K562 (cell line): ENCODE results near the gene CKLF. TPM values are rescaled to one million over a fixed set of nuclear protein-coding genes. Genes with fewer than 3 reads are reported as not detected.
A peak's percentile ranks its signal among the peaks of the same experiment; 100 is the strongest.

Experiments
- ATAC-seq: fragments of 200-7000 bp; cut with Tn5 transposase; 3 replicates; pipeline ENCODE4 v1.9.1; 2020; ENCODE audit warnings: moderate library complexity
- BruUV-seq: library from RNA; stranded (reverse); fragments of 400-500 nt; replicated peaks from 2 replicates; lab custom pipeline; 2021; lab: Mats Ljungman, UMichigan
- CTCF ChIA-PET: fragments of 300-600 bp; formaldehyde crosslinking; extraction: SDS; loops from one replicate; lab custom pipeline; 2021; ENCODE audit warnings: low intra/inter-chr PET ratio; lab: Yijun Ruan, JAX
- POLR2A ChIA-PET: fragments of 300-600, 350-650 bp; sonication (Branson Sonifier 250); formaldehyde crosslinking; extraction: SDS; loops from one replicate; lab custom pipeline; 2021; ENCODE audit warnings: antibody characterized with exemption, inconsistent platforms; lab: Yijun Ruan, JAX
- DNase-seq, 4 experiments: peaks; one replicate each; pipeline versions ENCODE4 v3.0.0 to v3.0.0-alpha.2; 2011 to 2018; ENCODE audit warnings: low spot score in 3 of 4, mixed read lengths in 3 of 4; ENCODE audit errors: extremely low read depth in 1 of 4
- FAIRE-seq: peaks from 2 replicates; lab custom pipeline; 2011; peaks lifted over from hg19 to GRCh38; lab: Jason Lieb, UNC
- H2AFZ ChIP-seq: 2 replicates; pipeline ENCODE4 v1.6.0; 2011; ENCODE audit warnings: low read depth, low read length, control low read depth, inconsistent platforms
- H3K27ac ChIP-seq: fragments of 200-600 bp; 3 replicates; pipeline ENCODE4 v1.8.0; 2011; ENCODE audit warnings: low read depth, mild to moderate bottlenecking, control low read depth, inconsistent platforms, low read length, moderate library complexity, mixed read lengths; ENCODE audit errors: extremely low read depth
- H3K27me3 ChIP-seq, 2 experiments: fragments of 300-600 bp in 1 of 2; 2 replicates in 1 of 2; 3 replicates in 1 of 2; pipeline versions ENCODE4 v1.6.0 to v1.8.0; 2011; ENCODE audit warnings: inconsistent platforms in 2 of 2, low read length in 2 of 2, mild to moderate bottlenecking in 1 of 2, mixed read lengths in 1 of 2, moderate library complexity in 1 of 2; ENCODE audit not compliant: control insufficient read depth in 2 of 2, insufficient read depth in 2 of 2
- H3K36me3 ChIP-seq: fragments of 300-600 bp; 3 replicates; pipeline ENCODE4 v1.8.0; 2011; ENCODE audit warnings: mild to moderate bottlenecking, low read length, inconsistent platforms; ENCODE audit not compliant: control insufficient read depth, insufficient read depth
- H3K4me1 ChIP-seq, 2 experiments: fragments of 200-600 bp in 1 of 2; replicated peaks in 1 of 2; 2 replicates in 1 of 2; 3 replicates in 1 of 2; pipeline versions ENCODE4 v1.5.1 to v1.8.0; 2011; ENCODE audit warnings: inconsistent platforms in 2 of 2, low read length in 2 of 2, mild to moderate bottlenecking in 1 of 2, mixed read lengths in 1 of 2, moderate library complexity in 1 of 2; ENCODE audit not compliant: control insufficient read depth in 2 of 2, insufficient read depth in 2 of 2
- H3K4me2 ChIP-seq: 2 replicates; pipeline ENCODE4 v1.6.1; 2011; ENCODE audit warnings: low read length, control low read depth, inconsistent platforms, mixed read lengths; ENCODE audit not compliant: insufficient read depth
- H3K4me3 ChIP-seq: fragments of 200-600 bp; sonication (generic), shearing (Covaris generic); 2 replicates; pipeline ENCODE4 v1.5.1; 2016; ENCODE audit warnings: control low read depth, inconsistent platforms
- H3K79me2 ChIP-seq: fragments of 200-600 bp; 3 replicates; pipeline ENCODE4 v1.8.0; 2011; ENCODE audit warnings: low read length, inconsistent platforms; ENCODE audit not compliant: control insufficient read depth, insufficient read depth
- H3K9ac ChIP-seq, 2 experiments: 2 replicates each; pipeline versions ENCODE4 v1.6.0 to v1.6.1; 2011; ENCODE audit warnings: low read depth in 2 of 2, low read length in 2 of 2, control low read depth in 1 of 2, inconsistent platforms in 1 of 2, mild to moderate bottlenecking in 1 of 2, mixed read lengths in 1 of 2; ENCODE audit not compliant: insufficient read depth in 1 of 2
- H3K9me1 ChIP-seq: one replicate; pipeline ENCODE4 v1.6.0; 2011; ENCODE audit warnings: inconsistent platforms, mild to moderate bottlenecking, low read length, moderate library complexity; ENCODE audit not compliant: control insufficient read depth, insufficient read depth
- H3K9me3 ChIP-seq: replicated peaks from 2 replicates; pipeline ENCODE4 v1.5.1; 2011; ENCODE audit warnings: low read depth, low read length, inconsistent platforms; ENCODE audit not compliant: control insufficient read depth, insufficient read depth
- H4K20me1 ChIP-seq: replicated peaks from 2 replicates; pipeline ENCODE4 v1.6.1; 2011; ENCODE audit warnings: low read length, inconsistent platforms, mixed read lengths; ENCODE audit not compliant: control insufficient read depth, insufficient read depth
- FUS ChIP-seq: fragments of 200-400 bp; formaldehyde crosslinking; optimal IDR thresholded peaks from 2 replicates; pipeline ENCODE3; 2017; ENCODE audit warnings: low read depth, low read length
- HLTF ChIP-seq: fragments of 450-650 bp; IDR thresholded peaks from 2 replicates; pipeline ENCODE4 v1.6.1; 2016
- ILK ChIP-seq: fragments of 450-650 bp; IDR thresholded peaks from 2 replicates; pipeline ENCODE4 v1.6.1; 2016; ENCODE audit warnings: missing genetic modification characterization, low read depth, mild to moderate bottlenecking, missing compliant biosample characterization, moderate library complexity, borderline replicate concordance
- MCM5 ChIP-seq: fragments of 450-650 bp; IDR thresholded peaks from 2 replicates; pipeline ENCODE4 v1.6.1; 2016; ENCODE audit warnings: low read depth
- NEUROD1 ChIP-seq: fragments of 150-350 bp; IDR thresholded peaks from 2 replicates; pipeline ENCODE4 v1.6.1; 2014; ENCODE audit warnings: borderline replicate concordance, low read length, low read depth; ENCODE audit not compliant: partially characterized antibody
- NFIC ChIP-seq: fragments of 450-650 bp; IDR thresholded peaks from 2 replicates; pipeline ENCODE4 v1.6.1; 2017; ENCODE audit warnings: mild to moderate bottlenecking, inconsistent platforms
- PHB2 ChIP-seq: fragments of 450-650 bp; IDR thresholded peaks from 2 replicates; pipeline ENCODE4 v1.6.1; 2017; ENCODE audit warnings: low read depth
- POLR2H ChIP-seq: IDR thresholded peaks from 2 replicates; pipeline ENCODE4 v1.6.1; 2016; ENCODE audit warnings: missing genetic modification characterization, low read depth, mild to moderate bottlenecking, control low read depth, missing compliant biosample characterization, moderate library complexity
- SPI1 ChIP-seq: IDR thresholded peaks from 2 replicates; pipeline ENCODE4 v1.6.1; 2011; ENCODE audit warnings: low read depth, low read length, control low read depth, borderline replicate concordance
- STAG1 ChIP-seq: sonication (generic); formaldehyde crosslinking; IDR thresholded peaks from 2 replicates; pipeline ENCODE4 v1.5.0; 2020; ENCODE audit warnings: missing genetic modification reagents, borderline replicate concordance
- TOE1 ChIP-seq, 2 experiments: fragments of 450-650 bp in 1 of 2; sonication (generic) in 1 of 2; formaldehyde crosslinking in 1 of 2; IDR thresholded peaks; 2 replicates each; pipeline versions ENCODE4 v1.7.1 to v1.8.0; 2016 to 2022; ENCODE audit warnings: borderline replicate concordance in 2 of 2, mild to moderate bottlenecking in 2 of 2, antibody characterized with exemption in 1 of 2, inconsistent platforms in 1 of 2, low read depth in 1 of 2, missing genetic modification reagents in 1 of 2, moderate library complexity in 1 of 2
- XRCC5 ChIP-seq: fragments of 200-400 bp; formaldehyde crosslinking; IDR thresholded peaks from 2 replicates; pipeline ENCODE4 v1.6.1; 2017; ENCODE audit warnings: low read depth, mild to moderate bottlenecking, low read length
- YY1 ChIP-seq, 3 experiments: IDR thresholded peaks; 2 replicates each; pipeline ENCODE4 v1.6.1; 2011; ENCODE audit warnings: low read length in 2 of 3, mild to moderate bottlenecking in 2 of 3, moderate library complexity in 2 of 3, borderline replicate concordance in 1 of 3, control low read depth in 1 of 3, low read depth in 1 of 3; ENCODE audit not compliant: insufficient read depth in 3 of 3, insufficient replicate concordance in 2 of 3, control insufficient read depth in 1 of 3, insufficient read length in 1 of 3; ENCODE audit errors: extremely low read depth in 1 of 3
- ZBTB7A ChIP-seq: IDR thresholded peaks from 2 replicates; pipeline ENCODE4 v1.6.1; 2011; ENCODE audit warnings: low read depth, mild to moderate bottlenecking, low read length, moderate library complexity, borderline replicate concordance; ENCODE audit not compliant: control insufficient read depth
- ZC3H8 ChIP-seq: fragments of 450-650 bp; IDR thresholded peaks from 2 replicates; pipeline ENCODE4 v1.6.1; 2017
- ZNF12 ChIP-seq: sonication (generic); formaldehyde crosslinking; IDR thresholded peaks from 2 replicates; pipeline ENCODE4 v1.4.0; 2020; ENCODE audit warnings: mild to moderate bottlenecking, missing genetic modification reagents
- ZNF561 ChIP-seq: fragments of 450-650 bp; formaldehyde crosslinking; conservative IDR thresholded peaks from 2 replicates; pipeline ENCODE4 v1.4.0; 2020; ENCODE audit warnings: mild to moderate bottlenecking, moderate library complexity
- ZNF830 ChIP-seq: fragments of 250-450 bp; sonication (Bioruptor Pico); IDR thresholded peaks from 2 replicates; pipeline ENCODE4 v1.5.0; 2021; ENCODE audit warnings: mild to moderate bottlenecking
- WGBS: fragments of 100-300 bp; shearing (Covaris generic); methylation state at CpG from one replicate; pipeline ENCODE4 v1.1.6; 2016; ENCODE audit warnings: low coverage, mixed read lengths; ENCODE audit not compliant: insufficient coverage; ENCODE audit errors: missing lambda C conversion rate; 5-methylcytosine and 5-hydroxymethylcytosine counted together
- in situ Hi-C: fragments of 300-500 bp; cut with MboI; formaldehyde crosslinking; loops from 4 replicates; pipeline ENCODE4 v1.15.0; 2018; ENCODE audit warnings: inconsistent platforms, mixed read lengths
- intact Hi-C: fragments of 100-400 bp; cut with micrococcal nuclease; formaldehyde crosslinking; loops from 2 replicates; pipeline ENCODE4 v1.14.2; 2022
- polyA plus RNA-seq, 8 experiments: library from polyadenylated mRNA; depleted of rRNA in 4 of 8; stranded (reverse) in 5 of 8; unstranded in 3 of 8; fragments of >200 nt; fragmentation: Nextera tagmentation in 2 of 8; fragmentation: Illumina TruSeq in 1 of 8; extraction: Ambion mirVana in 2 of 8; extraction: Trizol in 1 of 8; gene quantifications; 2 replicates each; pipeline versions ENCODE4 v1.2.1 to v1.2.3, GENCODE V29; 2011 to 2014; ENCODE audit warnings: inconsistent platforms in 1 of 8, missing spikeins in 1 of 8
- total RNA-seq, 7 experiments: library from RNA; depleted of rRNA in 6 of 7; stranded (reverse); fragments of >200 nt in 6 of 7; fragmentation: Illumina TruSeq in 2 of 7; extraction: Trizol in 2 of 7; gene quantifications; 2 replicates each; pipeline versions ENCODE4 v1.2.1 to v1.2.3, GENCODE V29; 2011 to 2021; ENCODE audit warnings: low replicate concordance in 1 of 7

CKLF gene
- total and polyA plus RNA-seq, 9 of the 15 experiments (the other 6 are each of a cell fraction or from before 2014, with no cell fraction given): 84.8 to 322 (median 118) TPM

- TF ChIP-seq TOE1 (IDR thresholded peaks at IDR 0.05; ENCODE audit: borderline replicate concordance): no peak
- no peak for TF ChIP-seq TOE1 (CRISPR knock-in tag; IDR thresholded peaks at IDR 0.05; ENCODE audit: borderline replicate concordance, low read depth)
- no peak for TF ChIP-seq HLTF
- no peak for TF ChIP-seq NFIC
- TF ChIP-seq ZNF561 (CRISPR knock-in tag): no peak
- no peak for TF ChIP-seq NEUROD1
- peak; percentile 73 for TF ChIP-seq SPI1
- TF ChIP-seq ZNF830 (CRISPR knock-in tag): no peak
These were observed 53.8 kb downstream of the CKLF start (continued) for GRCh38 chr16:66605979-66606751.

- Histone ChIP-seq H4K20me1 (peaks cover 4% of the 10 kb centered on the region; the same call in 1 of the 2 replicates), H3K4me3 (no peak overlapping the region), H3K27ac (peak overlapping the region; percentile 33), H3K4me2 (no peak overlapping the region), H3K79me2 (peaks cover 17% of the 10 kb centered on the region), H2AFZ (peak overlapping the region; percentile 54), H3K9me1 (no peaks in the 10 kb centered on the region), H3K9me3 (no peaks in the 10 kb centered on the region), H3K4me1 (peaks cover 24 to 51% of the 10 kb centered on the region in 2 experiments), H3K36me3 (peaks cover 62% of the 10 kb centered on the region; the same call in 2 of the 3 replicates), H3K27me3 (no peaks in the 10 kb centered on the region), H3K9ac (peak overlapping the region; percentile 2 to 11; a peak in 3 of 4 replicates)
- DNase-seq: peak; percentile 83 to 91 (median 87)
- peak; percentile 94 for FAIRE-seq
- CTCF ChIA-PET: interaction anchor here (0.7 to 2.4 kb wide), 6 partner anchors 44 to 320 kb away, joined by 3 to 9 read pairs (median 3); partner anchors contain the start of gene DYNC1LI2
- in situ Hi-C loops (loop anchor here (5.0 kb wide), 1 partner anchor 259 kb away; no protein-coding TSS in a partner anchor), intact Hi-C loops (loop anchor here (1.0 to 5.0 kb wide), 5 partner anchors 42 to 260 kb away; no protein-coding TSS in a partner anchor)
- ATAC-seq: peak; percentile 74
- POLR2A ChIA-PET: interaction anchor here (0.6 to 2.9 kb wide), 9 partner anchors 8 to 452 kb away, joined by 3 to 31 read pairs (median 3); no protein-coding TSS in a partner anchor
- no TSS peak for BruUV-seq
- WGBS: 23% methylated on average over 17 of the region's 17 CpGs
- TF ChIP-seq ZNF12 (CRISPR knock-in tag): no peak
- no peak for TF ChIP-seq POLR2H
- TF ChIP-seq STAG1: 0 out of 2 replicates have a peak, but pooled peaks have one; percentile 29
- peak; percentile 84; the same call in 1 of the 2 replicates for TF ChIP-seq XRCC5
- TF ChIP-seq FUS: no peak
- no peak for TF ChIP-seq ILK (tag)
- peak in 2 of 3 experiments; percentile 44 to 46 for TF ChIP-seq YY1 (IDR thresholded peaks at IDR 0.05; ENCODE audit: borderline replicate concordance in 1 of 3, control insufficient read depth in 1 of 3, extremely low read depth in 1 of 3, insufficient read depth in 3 of 3, insufficient read length in 1 of 3, insufficient replicate concordance in 2 of 3, low read depth in 1 of 3, low read length in 2 of 3)
- no peak for TF ChIP-seq ZC3H8
- TF ChIP-seq ZBTB7A: peak; percentile 45; the same call in 1 of the 2 replicates
- no peak for TF ChIP-seq PHB2
- no peak for TF ChIP-seq MCM5
These were observed 56.1 kb downstream of the CKLF start for GRCh38 chr16:66608241-66609138.
